ENCODE measurements around the gene TUBG1.
A peak's percentile ranks its signal among the peaks of the same experiment; 100 is the strongest.
"Not testable (repeated sequence)": the region's sequence is repeated elsewhere in the genome, so short reads cannot be mapped to it uniquely, and the experiment has no call there.

TUBG1 gene

DNA sequence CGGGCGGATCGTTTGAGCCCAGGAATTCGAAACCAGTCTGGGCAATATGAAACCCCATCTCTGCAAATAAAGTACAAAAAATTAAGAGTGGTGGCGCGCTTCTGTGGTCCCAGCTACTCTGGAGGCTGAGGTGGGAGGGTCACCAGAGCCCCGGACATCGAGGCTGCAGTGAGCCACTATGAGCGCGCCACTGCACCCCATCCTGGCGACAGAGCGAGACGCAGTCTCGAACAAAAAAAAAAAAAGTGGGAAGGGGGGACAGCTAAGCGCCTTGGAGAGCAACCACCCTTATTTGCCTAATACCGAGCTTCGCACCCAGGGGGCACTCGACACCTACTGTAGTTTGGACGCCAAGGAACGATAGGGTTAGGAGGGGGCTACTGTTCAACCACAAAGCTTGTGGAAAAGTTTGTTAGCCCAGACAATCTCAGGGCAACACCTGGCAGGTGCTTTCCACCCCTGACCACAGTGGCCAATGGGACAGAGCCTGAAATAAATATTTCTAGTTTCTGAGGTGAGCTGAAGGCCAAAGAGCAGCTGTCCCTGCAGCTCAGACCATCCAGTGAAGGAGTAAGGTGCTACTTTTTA lies 31.1 kb upstream of the TUBG1 start:
- peak; percentile 27 to 62 for DNase-seq (ENCODE audit: low read depth in 1 of 2, low spot score in 1 of 2)

- no peak for DNase-seq (ENCODE audit: low read depth in 1 of 2, low spot score in 1 of 2)
Measured at GRCh38 chr17:42579794-42580551, 29.5 kb upstream of the TUBG1 start.

DNA sequence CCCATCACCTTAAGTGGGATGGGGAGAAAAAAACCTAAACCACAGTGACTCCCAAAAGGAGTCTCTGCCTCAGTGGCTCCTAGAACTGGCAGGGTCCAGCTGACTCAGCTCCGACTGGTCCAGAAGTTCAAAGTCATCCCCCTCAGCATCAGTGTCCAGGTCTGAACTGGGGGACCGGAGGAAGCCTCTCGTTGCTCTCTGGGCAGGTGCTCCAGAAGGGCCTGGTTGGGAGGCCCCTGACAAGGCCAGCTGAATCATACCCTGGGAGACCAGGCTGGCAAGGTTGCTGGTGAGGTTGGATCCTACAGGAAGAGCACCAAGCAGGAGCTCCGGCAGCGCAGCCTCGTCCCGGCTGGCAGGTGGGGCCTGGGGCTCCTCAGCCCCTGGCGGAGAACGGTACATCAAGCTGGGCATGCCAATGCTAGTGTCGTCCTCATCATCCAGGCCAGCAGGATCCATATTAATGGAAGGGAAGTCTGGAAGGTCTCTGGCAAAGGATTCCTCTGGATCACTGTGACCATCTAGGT lies 27.7 kb upstream of the TUBG1 start:
- DNase-seq (ENCODE audit: low read depth in 1 of 2, low spot score in 1 of 2), result no peak

DNA sequence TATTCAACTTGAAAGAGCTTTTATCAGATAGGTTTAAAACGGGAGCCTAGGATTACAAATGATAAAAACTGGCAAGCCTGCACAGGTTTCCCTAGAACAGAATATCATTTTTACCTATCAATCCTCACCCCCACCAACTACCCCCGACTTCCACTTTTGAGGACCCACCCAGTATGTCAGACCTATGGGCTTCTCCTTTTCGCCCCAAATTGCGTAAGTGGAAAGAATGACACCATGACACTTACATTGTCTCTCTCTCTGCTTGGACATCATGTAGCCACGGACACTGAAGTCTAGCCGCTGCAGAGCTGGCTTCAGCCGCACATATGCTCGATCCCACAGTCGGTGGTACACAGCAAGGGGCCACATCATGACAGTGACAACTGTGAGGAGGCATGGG lies 24.6 kb upstream of the TUBG1 start:
- DNase-seq (ENCODE audit: low read depth in 1 of 2, low spot score in 1 of 2), result no peak

- no peak for DNase-seq (ENCODE audit: low read depth in 1 of 2, low spot score in 1 of 2)
Measured at GRCh38 chr17:42585353-42585752, 24.1 kb upstream of the TUBG1 start.

GRCh38 chr17:42586514-42587230 lies 22.8 kb upstream of the TUBG1 start:
- no peak for DNase-seq (ENCODE audit: low read depth in 1 of 2, low spot score in 1 of 2)

DNA sequence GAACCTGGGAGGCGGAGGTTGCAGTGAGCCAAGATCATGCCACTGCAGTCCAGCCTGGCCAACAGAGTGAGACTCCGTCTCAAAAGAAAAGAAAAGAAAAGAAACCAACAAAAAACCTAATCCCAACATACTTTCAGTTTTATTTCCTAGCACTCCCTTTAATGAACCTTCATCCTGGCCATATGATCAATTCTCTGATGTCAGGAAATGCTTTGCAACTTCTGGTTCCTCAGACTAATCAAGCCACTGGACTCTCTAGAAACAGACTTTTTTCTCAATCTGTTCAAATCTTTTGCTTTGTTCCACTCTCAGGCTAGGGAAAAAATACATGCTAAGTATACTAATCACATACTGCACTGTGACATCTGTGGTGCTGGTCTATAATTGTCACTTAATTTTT lies 18.6 kb upstream of the TUBG1 start:
- DNase-seq (ENCODE audit: low read depth in 1 of 2, low spot score in 1 of 2), result no peak

GRCh38 chr17:42591411-42591810 lies 18.1 kb upstream of the TUBG1 start:
- no peak for DNase-seq (ENCODE audit: low read depth in 1 of 2, low spot score in 1 of 2)

DNA sequence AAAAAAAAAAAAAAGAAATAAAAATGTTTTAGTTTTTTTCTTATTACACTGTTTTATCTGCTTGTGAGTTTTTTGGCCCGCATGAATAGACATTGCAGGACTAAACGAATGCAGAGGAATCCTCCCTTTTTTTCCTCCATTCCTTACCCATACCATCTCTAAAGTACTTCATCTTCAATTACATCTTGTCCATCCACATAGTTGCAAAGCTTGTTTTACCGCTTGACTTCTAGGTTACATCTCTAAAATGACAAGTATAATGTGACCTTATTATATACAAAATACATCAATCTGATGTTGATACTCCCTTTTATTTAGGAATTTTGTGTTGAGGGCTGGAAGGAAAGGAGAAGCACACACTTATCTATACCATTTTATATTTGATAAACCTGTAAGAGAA lies 13.1 kb upstream of the TUBG1 start:
- no peak for DNase-seq (ENCODE audit: low read depth in 1 of 2, low spot score in 1 of 2)

- DNase-seq (ENCODE audit: low read depth in 1 of 2, low spot score in 1 of 2), result no peak
Measured at GRCh38 chr17:42598905-42599304, 10.6 kb upstream of the TUBG1 start.

DNA sequence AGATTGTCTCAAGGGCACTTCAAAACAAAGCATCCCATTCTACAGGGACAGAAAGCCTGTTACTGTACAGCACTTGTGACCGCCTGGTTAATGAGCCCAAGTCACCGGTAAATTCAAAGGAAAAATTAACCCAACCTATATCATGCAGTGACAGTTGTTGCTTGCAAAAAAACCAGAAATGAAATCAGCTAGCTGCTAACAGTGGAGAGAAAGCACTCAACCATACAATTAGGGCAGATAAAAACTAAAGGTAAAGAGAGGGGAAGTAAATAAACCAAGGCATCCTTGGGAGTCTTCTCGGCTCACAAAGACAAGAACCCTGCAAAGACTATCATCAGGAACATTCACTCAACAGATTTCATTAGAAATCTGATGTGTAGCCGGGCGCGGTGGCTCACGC lies 6.2 kb upstream of the TUBG1 start:
- no peak for DNase-seq (ENCODE audit: low read depth in 1 of 2, low spot score in 1 of 2)

DNA sequence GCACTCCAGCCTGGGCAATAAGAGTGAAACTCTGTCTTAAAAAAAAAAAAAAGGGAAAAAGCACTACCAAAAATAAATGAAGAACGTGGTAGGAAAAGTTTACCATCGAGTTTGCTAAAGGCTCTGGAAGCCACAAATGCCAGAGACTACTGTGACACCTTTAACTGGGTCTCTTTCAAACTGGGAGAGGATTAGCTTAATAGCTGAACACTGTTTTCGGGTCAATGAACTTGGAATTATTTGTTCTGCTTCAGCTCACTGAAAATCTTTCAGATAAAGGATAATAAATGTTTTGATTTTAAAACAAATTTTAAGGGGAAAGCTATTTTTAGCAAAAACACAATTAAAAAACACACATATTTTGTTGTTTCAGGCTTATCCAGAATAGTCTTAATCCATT lies 1.7 kb upstream of the TUBG1 start:
- DNase-seq (ENCODE audit: low read depth in 1 of 2, low spot score in 1 of 2), result no peak

DNA sequence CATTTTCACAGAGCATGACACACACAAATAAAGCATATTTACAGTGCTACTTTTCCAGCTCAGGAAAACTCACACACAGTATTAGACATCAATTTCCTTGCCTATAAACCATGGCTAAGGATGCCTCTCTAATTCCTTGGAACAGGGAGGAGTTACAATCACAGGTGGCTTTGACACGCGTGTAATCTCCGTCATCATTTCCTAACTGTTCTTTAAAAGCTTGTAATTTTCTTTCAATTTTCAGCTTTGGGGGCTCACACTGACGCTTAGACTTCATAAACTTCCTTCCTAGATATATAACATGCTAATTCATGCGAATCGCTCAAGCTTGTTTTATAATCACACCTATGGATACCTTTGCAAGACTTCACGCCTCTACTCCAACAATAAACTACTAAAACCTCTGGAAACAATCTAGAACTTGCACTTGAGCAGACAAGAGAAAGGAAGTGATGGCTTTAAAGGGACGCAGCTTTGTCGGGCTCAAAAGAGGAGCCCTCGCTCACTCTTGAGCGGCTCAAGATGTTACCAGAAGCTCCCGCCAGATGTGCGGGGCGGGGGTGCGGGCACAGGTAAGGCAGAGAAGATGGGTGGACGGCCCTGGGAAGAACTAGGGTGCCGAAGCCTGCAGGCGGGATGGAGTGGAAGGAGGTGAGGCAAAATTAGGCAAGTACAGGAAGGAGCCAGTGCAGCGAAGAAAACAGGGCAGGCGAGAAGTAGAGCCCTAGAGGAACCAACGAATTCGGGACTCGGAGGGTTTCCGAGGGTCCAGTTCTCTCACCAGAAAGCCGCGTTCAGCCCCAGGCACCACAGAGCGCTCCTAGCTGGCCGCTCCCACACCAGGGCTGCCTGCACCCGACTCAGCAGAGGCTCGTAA lies 940 bp upstream of the TUBG1 start:
- no peak for DNase-seq (ENCODE audit: low read depth in 1 of 2, low spot score in 1 of 2)

DNA sequence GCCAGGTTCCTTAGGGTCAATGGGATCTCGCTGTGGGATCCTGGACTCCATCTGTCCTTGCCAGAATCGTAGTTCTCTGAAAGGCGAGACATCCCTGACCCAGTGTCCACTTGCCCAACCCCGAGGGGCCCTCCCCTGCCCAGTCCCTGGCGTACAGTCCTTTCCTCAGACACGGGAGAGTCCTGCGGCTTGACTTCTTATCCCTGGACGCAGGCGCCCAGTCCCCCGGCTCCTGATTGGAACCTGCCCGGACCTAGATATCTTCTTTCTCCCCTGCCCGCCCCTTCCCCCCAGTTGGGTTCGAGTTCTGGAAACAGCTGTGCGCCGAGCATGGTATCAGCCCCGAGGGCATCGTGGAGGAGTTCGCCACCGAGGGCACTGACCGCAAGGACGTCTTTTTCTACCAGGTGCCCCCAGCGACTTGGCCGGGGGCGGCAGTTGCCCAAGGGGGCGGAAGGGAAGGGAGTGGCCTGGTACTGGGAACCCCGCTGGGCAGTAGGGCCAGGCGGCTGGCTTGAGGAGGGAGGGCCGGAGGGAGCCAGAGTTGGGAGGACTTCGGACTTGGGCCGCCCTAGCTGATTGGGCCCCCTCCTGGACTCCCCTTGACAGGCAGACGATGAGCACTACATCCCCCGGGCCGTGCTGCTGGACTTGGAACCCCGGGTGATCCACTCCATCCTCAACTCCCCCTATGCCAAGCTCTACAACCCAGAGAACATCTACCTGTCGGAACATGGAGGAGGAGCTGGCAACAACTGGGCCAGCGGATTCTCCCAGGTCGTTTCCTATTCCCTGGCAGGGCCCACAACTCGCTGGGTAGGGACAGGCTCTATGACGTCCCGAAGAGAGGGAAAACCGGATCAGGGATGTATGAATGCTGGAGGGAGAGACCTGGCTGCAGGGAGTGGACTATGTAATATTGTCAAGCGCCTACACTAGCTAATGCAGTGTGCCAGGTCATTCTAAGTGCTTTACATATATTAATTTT lies 625 bp downstream of the TUBG1 start:
- not testable (repeated sequence) for DNase-seq (ENCODE audit: low read depth in 1 of 2, low spot score in 1 of 2)

DNA sequence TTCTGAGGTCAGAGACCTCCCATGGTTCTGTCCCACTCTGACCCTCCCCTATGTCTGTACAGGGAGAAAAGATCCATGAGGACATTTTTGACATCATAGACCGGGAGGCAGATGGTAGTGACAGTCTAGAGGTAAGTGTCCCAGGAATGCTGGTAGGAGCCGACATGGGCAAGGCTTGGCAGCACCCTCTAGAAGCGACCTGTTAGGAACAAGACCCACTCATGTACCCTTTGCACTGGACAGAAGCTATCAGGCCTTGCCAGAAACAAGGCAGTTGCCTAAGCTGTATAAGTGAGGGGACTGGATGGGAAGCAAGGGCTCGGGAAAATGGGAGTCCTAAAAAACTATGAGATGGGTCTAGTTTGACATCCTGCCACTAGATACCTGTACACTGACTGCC lies 2.5 kb downstream of the TUBG1 start:
- DNase-seq (ENCODE audit: low read depth in 1 of 2, low spot score in 1 of 2), result no peak

- DNase-seq (ENCODE audit: low read depth in 1 of 2, low spot score in 1 of 2), result no peak
Measured at GRCh38 chr17:42613699-42614295, 4.3 kb downstream of the TUBG1 start.

- no peak for DNase-seq (ENCODE audit: low read depth in 1 of 2, low spot score in 1 of 2)
Measured at GRCh38 chr17:42617956-42618431, 8.5 kb downstream of the TUBG1 start.

DNA sequence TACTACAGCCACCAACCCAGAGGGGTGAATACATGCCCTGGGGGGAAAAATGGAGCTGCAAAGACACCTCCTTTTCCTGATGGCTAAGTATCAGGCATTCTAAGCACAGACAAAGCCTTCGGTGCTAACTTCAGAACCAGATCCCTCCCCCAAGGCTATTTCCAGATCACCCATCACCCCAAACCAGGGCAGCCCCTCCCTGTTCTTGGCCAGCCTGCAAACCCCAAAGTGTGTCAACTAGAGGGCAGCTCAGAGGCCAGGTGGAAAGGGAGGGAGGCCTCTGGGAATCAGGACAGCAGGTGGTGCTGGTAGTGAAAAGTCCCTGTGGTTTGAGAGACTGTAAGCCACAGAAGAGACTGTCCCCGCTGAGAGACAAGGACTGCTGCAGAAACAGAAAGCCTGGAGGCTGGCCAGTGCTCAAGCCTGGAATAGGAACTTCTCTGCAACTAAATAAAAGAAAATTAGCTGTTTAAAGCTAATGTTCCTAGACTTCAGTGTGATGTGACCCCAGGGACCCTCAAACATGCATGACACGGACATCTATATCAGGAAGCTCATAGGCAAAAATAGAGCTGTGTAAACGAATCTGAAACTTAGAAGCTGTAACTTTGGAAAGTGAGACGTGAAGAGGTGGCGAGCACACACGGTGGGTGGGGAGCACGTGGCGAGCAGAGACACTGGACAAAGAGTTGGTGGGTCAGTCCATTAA lies 9.1 kb downstream of the TUBG1 start:
- no peak for DNase-seq (ENCODE audit: low read depth in 1 of 2, low spot score in 1 of 2)

DNA sequence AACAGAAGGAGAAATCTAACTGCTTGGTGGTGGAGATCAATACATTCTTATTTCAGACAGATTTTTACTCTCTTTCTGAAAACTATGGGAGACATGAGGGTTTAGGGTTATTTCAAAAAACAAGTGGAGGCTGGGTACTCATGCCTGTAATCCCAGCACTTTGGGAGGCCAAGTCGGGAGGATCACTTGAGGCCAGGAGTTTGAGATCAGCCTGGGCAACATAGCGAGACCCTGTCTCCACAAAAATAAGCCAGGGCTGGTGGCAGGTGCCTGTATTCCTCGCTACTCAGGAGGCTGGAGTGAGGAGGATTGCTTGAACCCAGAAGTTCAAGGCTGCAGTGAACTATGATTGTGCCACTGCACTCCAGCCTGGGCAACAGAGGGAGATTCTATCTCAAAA lies 12.5 kb downstream of the TUBG1 start:
- not testable (repeated sequence) for DNase-seq (ENCODE audit: low read depth in 1 of 2, low spot score in 1 of 2)

Measured in stimulated activated CD4-positive, alpha-beta T cell treated with anti-CD3 and anti-CD28 coated beads, Interleukin-15, amount 100 ng/mL, for 1 hour (primary cell).